CD4-positive, alpha-beta memory T cell (primary cell): Measurements from ENCODE around the gene SCN8A. TPM values are rescaled to one million over a fixed set of nuclear protein-coding genes. Genes with fewer than 3 reads are reported as not detected.

ENCODE experiments used
- CTCF ChIA-PET: fragments of 350-600 bp; sonication (Branson Sonifier 250); formaldehyde crosslinking; loops from one replicate; lab custom pipeline; 2021; ENCODE audit warnings: inconsistent platforms; ENCODE audit not compliant: partially characterized antibody; lab: Charles Lee
- POLR2A ChIA-PET: fragments of 350-600 bp; sonication (Branson Sonifier 250); formaldehyde crosslinking; loops from one replicate; lab custom pipeline; 2021; ENCODE audit not compliant: partially characterized antibody; lab: Charles Lee
- DNase-seq, 5 donors: peaks; one replicate each; pipeline versions ENCODE4 v3.0.0 to v3.0.0-alpha.2; 2020 to 2022; ENCODE audit warnings: mixed read lengths in 1 of 5
- H3K27ac ChIP-seq: one replicate; pipeline ENCODE4 v1.7.0; 2013; ENCODE audit warnings: low read depth, low read length
- H3K27me3 ChIP-seq: 2 replicates; pipeline ENCODE4 v1.7.0; 2013; ENCODE audit warnings: mild to moderate bottlenecking, low read length, moderate library complexity; ENCODE audit not compliant: insufficient read depth
- H3K36me3 ChIP-seq: 2 replicates; pipeline ENCODE4 v1.7.0; 2013; ENCODE audit warnings: mild to moderate bottlenecking, low read length, moderate library complexity; ENCODE audit not compliant: insufficient read depth
- H3K4me1 ChIP-seq: 2 replicates; pipeline ENCODE4 v1.7.0; 2013; ENCODE audit warnings: mild to moderate bottlenecking, low read length, moderate library complexity; ENCODE audit not compliant: insufficient read depth
- H3K4me3 ChIP-seq, 2 donors: one replicate each; pipeline ENCODE4 v1.7.0; 2013; ENCODE audit warnings: low read length in 2 of 2, mild to moderate bottlenecking in 1 of 2
- H3K9me3 ChIP-seq, 2 donors: one replicate each; pipeline ENCODE4 v1.7.0; 2013; ENCODE audit warnings: low read length in 2 of 2, control low read depth in 1 of 2; ENCODE audit not compliant: control insufficient read depth in 1 of 2
- H3K27ac Mint-ChIP-seq, 7 donors: one replicate each; pipeline ENCODE4 v1.8.0; 2020 to 2021; ENCODE audit warnings: mixed read lengths in 7 of 7, mild to moderate bottlenecking in 6 of 7, inconsistent platforms in 3 of 7, moderate library complexity in 3 of 7
- H3K27me3 Mint-ChIP-seq, 2 donors: one replicate each; pipeline ENCODE4 v1.8.0; 2020 to 2021; ENCODE audit warnings: mixed read lengths in 2 of 2
- H3K36me3 Mint-ChIP-seq, 2 donors: one replicate each; pipeline ENCODE4 v1.8.0; 2020 to 2021; ENCODE audit warnings: mixed read lengths in 2 of 2, inconsistent platforms in 1 of 2, mild to moderate bottlenecking in 1 of 2
- H3K4me1 Mint-ChIP-seq, 4 donors: one replicate each; pipeline ENCODE4 v1.8.0; 2020 to 2021; ENCODE audit warnings: mixed read lengths in 4 of 4, mild to moderate bottlenecking in 1 of 4
- H3K4me3 Mint-ChIP-seq, 8 donors: one replicate each; pipeline ENCODE4 v1.8.0; 2020 to 2021; ENCODE audit warnings: mixed read lengths in 8 of 8, mild to moderate bottlenecking in 7 of 8, moderate library complexity in 6 of 8, inconsistent platforms in 3 of 8
- H3K9me3 Mint-ChIP-seq, 8 donors: one replicate each; pipeline ENCODE4 v1.8.0; 2020 to 2021; ENCODE audit warnings: mixed read lengths in 8 of 8, mild to moderate bottlenecking in 5 of 8, inconsistent platforms in 3 of 8, moderate library complexity in 1 of 8
- intact Hi-C: fragments of 100-400 bp; cut with micrococcal nuclease; formaldehyde crosslinking; loops from one replicate; pipeline ENCODE4 v1.15.1; 2023
- polyA plus RNA-seq, 2 donors: library from polyadenylated mRNA; unstranded; fragments of 300-500 nt; fragmentation: Illumina TruSeq; gene quantifications; one replicate each; pipeline ENCODE4 v1.2.3, GENCODE V29; 2021
- total RNA-seq, 2 experiments: library from RNA; stranded (reverse); gene quantifications; one replicate each; pipeline ENCODE4 v1.2.3, GENCODE V29; 2021

SCN8A gene
- total and polyA plus RNA-seq, 4 experiments from 2014 or later = 0.04 to 1.00 (median 0.24) TPM

DNA sequence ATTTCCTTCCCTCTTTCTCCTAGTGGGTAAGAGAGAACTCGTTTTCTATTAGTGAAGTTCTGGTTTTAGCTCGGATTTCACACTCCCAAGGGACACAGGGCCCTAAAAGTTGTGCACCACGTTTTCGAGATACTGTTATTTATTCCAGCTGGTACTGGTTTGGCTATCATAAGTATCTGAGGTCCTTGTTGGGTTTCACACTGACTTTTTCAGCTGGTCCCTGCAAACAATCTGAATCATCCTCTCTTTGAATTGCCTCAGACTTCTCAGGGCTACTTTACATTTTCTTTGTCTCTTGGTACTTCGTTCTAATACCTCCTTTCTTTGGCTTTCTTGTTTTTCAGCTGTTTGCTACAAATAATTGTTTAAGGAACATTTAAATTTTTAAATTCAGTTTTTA, 75.7 kb downstream of the SCN8A start:
- peaks cover 10% of the 10 kb centered on the region for H3K4me1 ChIP-seq
- H3K4me3 ChIP-seq = no peak overlapping the region
- intact Hi-C loops = no loop called here
- ChIA-PET POLR2A (no interaction called here), CTCF (no interaction called here)
- DNase-seq = no peak
- H3K4me1 Mint-ChIP-seq = peaks cover 5 to 7% (median 6%) of the 10 kb centered on the region in 4 donors
- H3K27me3 Mint-ChIP-seq = peaks cover 1 to 4% of the 10 kb centered on the region in 2 donors
- no peaks in the 10 kb centered on the region for H3K36me3 Mint-ChIP-seq
- no peak overlapping the region for H3K27ac Mint-ChIP-seq
- no peaks in the 10 kb centered on the region for H3K36me3 ChIP-seq
- H3K4me3 Mint-ChIP-seq = no peak overlapping the region
- H3K27me3 ChIP-seq = no peaks in the 10 kb centered on the region
- no peaks in the 10 kb centered on the region for H3K9me3 Mint-ChIP-seq
- no peaks in the 10 kb centered on the region for H3K9me3 ChIP-seq
- no peak overlapping the region for H3K27ac ChIP-seq

DNA sequence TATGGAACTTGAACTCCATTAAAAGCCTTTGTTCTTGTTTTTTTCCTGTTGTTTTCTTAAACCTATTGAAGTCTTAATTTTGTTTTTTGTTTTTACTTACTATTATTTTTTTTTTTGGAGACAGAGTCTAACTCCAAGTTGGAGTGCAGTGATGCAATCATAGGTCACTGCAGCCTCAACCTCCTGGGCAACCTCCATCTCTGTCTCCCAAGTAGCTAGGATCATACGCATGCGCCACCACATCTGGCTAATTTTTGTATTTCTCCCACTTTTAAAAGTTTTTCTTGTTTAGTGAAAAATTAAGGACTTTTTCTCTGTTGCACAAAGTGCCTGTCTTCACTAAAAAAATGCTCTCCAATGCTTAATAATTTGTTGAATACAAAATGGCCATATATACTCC, 76.2 kb downstream of the SCN8A start:
- Histone ChIP-seq H3K27ac (no peak overlapping the region), H3K27me3 (no peaks in the 10 kb centered on the region), H3K4me3 (no peak overlapping the region), H3K9me3 (no peaks in the 10 kb centered on the region), H3K36me3 (no peaks in the 10 kb centered on the region), H3K4me1 (peaks cover 10% of the 10 kb centered on the region)
- intact Hi-C loops = no loop called here
- DNase-seq = no peak
- ChIA-PET POLR2A (no interaction called here), CTCF (no interaction called here)
- peaks cover 2 to 3% of the 10 kb centered on the region in 2 donors for H3K27me3 Mint-ChIP-seq
- H3K4me1 Mint-ChIP-seq = peaks cover 5 to 7% (median 6%) of the 10 kb centered on the region in 4 donors
- H3K36me3 Mint-ChIP-seq = no peaks in the 10 kb centered on the region
- H3K27ac Mint-ChIP-seq = no peak overlapping the region
- H3K4me3 Mint-ChIP-seq = no peak overlapping the region
- H3K9me3 Mint-ChIP-seq = no peaks in the 10 kb centered on the region

DNA sequence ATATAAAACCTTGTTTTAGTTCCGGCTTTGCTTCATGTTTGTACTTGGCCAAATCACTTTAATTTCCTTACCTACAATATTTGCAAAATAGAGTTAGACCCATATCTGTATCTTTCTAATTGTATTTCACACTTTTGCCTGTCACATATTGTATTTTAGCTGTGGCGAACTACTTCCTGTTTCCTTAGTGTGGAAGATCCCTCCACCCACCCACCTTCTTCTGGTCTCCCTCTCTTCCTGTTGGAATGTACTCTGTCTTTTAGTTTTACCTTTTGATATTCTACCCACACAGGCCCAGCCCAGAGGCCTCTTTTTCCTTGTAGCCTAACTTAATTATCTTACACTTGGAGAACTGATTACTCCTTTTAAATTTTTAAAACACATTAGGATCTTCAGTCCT, 78.2 kb downstream of the SCN8A start:
- Mint-ChIP-seq H3K9me3 (no peaks in the 10 kb centered on the region), H3K4me3 (no peak overlapping the region), H3K27me3 (peaks cover 2 to 3% of the 10 kb centered on the region in 2 donors), H3K36me3 (no peaks in the 10 kb centered on the region), H3K4me1 (peaks cover 5 to 7% (median 6%) of the 10 kb centered on the region in 4 donors), H3K27ac (no peak overlapping the region)
- no peak for DNase-seq
- Histone ChIP-seq H3K27me3 (no peaks in the 10 kb centered on the region), H3K36me3 (no peaks in the 10 kb centered on the region), H3K9me3 (no peaks in the 10 kb centered on the region), H3K4me1 (peaks cover 10% of the 10 kb centered on the region), H3K27ac (no peak overlapping the region), H3K4me3 (no peak overlapping the region)
- intact Hi-C loops = no loop called here
- ChIA-PET POLR2A (no interaction called here), CTCF (interaction anchor here (0.9 kb wide), 1 partner anchor 10 kb away, joined by 3 read pairs; no protein-coding TSS in a partner anchor)

DNA sequence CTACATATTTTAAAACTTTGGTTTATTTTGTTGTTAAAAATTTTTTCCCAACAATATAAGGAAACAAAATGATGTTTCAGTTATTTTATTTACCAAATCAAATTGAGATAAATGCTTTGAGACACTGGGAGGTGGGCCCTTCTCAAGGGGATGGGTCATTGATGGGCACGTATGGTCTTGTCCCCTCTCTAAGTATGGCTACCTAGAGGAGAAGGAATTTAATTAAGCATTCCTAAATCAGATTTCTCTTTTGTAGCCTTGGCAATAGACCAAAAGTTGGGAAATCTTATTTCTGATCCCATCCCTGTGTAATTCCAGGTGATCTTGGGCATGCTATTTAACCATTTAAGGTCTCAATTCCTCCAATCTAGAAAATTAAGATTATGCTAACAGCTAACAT, 79.0 kb downstream of the SCN8A start:
- no peak overlapping the region for H3K27ac ChIP-seq
- no peak overlapping the region for H3K4me3 Mint-ChIP-seq
- H3K4me3 ChIP-seq = no peak overlapping the region
- H3K27me3 ChIP-seq = no peaks in the 10 kb centered on the region
- no peak for DNase-seq
- no peak overlapping the region for H3K27ac Mint-ChIP-seq
- H3K9me3 ChIP-seq = no peaks in the 10 kb centered on the region
- ChIA-PET POLR2A (no interaction called here), CTCF (interaction anchor here (1.0 kb wide), 1 partner anchor 9 kb away, joined by 3 read pairs; no protein-coding TSS in a partner anchor)
- H3K36me3 ChIP-seq = no peaks in the 10 kb centered on the region
- peaks cover 3 to 4% of the 10 kb centered on the region in 2 donors for H3K27me3 Mint-ChIP-seq
- intact Hi-C loops = no loop called here
- peaks cover 10% of the 10 kb centered on the region for H3K4me1 ChIP-seq
- H3K36me3 Mint-ChIP-seq = no peaks in the 10 kb centered on the region
- H3K9me3 Mint-ChIP-seq = no peaks in the 10 kb centered on the region
- peaks cover 5 to 8% (median 6%) of the 10 kb centered on the region in 4 donors for H3K4me1 Mint-ChIP-seq

DNA sequence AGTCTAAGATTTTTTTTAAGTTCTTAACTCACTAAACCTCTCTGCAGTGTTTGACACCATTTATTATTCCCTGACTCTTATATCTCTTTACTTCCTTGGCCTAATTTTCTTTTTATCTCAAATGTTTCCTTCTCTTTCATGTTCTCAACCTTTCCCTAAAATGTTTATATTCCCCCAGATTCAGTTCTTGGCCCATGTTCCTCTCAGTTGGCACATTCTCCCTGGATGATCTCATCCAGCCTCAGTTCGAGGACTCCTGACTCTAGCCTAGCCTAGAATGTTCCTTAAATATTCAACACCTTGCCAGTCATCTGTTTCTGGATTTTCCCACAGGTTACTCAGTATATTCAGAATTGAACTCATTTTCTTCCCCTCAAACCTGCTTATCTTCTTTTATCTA, 81.3 kb downstream of the SCN8A start:
- Histone ChIP-seq H3K9me3 (no peaks in the 10 kb centered on the region), H3K4me3 (no peak overlapping the region), H3K27me3 (no peaks in the 10 kb centered on the region), H3K36me3 (no peaks in the 10 kb centered on the region), H3K4me1 (peaks cover 10% of the 10 kb centered on the region), H3K27ac (no peak overlapping the region)
- no peak for DNase-seq
- H3K4me3 Mint-ChIP-seq = no peak overlapping the region
- H3K9me3 Mint-ChIP-seq = no peaks in the 10 kb centered on the region
- no peak overlapping the region for H3K27ac Mint-ChIP-seq
- ChIA-PET CTCF (no interaction called here), POLR2A (no interaction called here)
- intact Hi-C loops = no loop called here
- H3K27me3 Mint-ChIP-seq = peaks cover 3 to 5% of the 10 kb centered on the region in 2 donors
- H3K4me1 Mint-ChIP-seq = peaks cover 5 to 9% (median 7%) of the 10 kb centered on the region in 4 donors
- H3K36me3 Mint-ChIP-seq = no peaks in the 10 kb centered on the region

DNA sequence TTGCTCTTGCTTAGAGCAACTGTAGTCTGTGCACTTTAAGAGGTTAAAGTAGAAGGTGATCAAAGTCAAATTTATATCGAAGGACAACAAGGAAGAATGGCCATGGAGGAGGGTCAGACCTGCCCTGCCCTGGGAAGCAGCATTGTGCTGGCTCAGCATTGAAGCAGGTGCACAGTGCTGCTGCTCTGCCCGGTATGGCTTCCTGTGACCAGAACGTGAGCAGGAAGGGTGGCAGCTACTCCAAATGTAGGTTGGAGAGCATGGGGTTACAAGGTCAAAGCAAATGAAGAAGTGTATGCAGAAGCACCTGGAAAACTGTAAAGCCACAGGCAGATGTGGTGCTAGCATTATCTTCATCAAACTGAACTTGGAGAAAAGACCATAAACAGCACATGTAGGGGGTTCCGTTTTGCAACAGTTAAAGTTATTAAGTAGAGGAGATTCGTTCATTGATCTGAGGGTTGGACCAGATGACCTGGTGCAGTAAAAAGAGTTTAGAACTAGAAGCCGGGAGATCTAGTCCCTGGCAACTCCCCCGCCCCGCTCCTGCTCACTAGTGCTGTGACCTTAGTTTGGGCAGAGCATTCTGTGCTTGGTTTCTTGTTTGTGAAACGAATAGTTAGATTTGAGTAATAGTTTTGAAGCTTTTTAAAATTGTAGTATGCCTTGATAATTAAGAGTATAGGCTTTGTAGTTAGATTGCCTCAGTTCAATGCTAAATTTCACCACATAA, 84.2 kb downstream of the SCN8A start:
- peaks cover 0 to 3% (median 1%) of the 10 kb centered on the region in 4 donors for H3K4me1 Mint-ChIP-seq
- CTCF ChIA-PET = no interaction called here
- Histone ChIP-seq H3K4me1 (no peaks in the 10 kb centered on the region), H3K27ac (no peak overlapping the region), H3K27me3 (no peaks in the 10 kb centered on the region), H3K36me3 (no peaks in the 10 kb centered on the region), H3K9me3 (no peaks in the 10 kb centered on the region), H3K4me3 (no peak overlapping the region)
- intact Hi-C loops = no loop called here
- POLR2A ChIA-PET = no interaction called here
- H3K27ac Mint-ChIP-seq = no peak overlapping the region
- no peak for DNase-seq
- H3K4me3 Mint-ChIP-seq = no peak overlapping the region
- H3K27me3 Mint-ChIP-seq = peaks cover 6 to 16% of the 10 kb centered on the region in 2 donors
- no peaks in the 10 kb centered on the region for H3K36me3 Mint-ChIP-seq
- no peaks in the 10 kb centered on the region for H3K9me3 Mint-ChIP-seq

DNA sequence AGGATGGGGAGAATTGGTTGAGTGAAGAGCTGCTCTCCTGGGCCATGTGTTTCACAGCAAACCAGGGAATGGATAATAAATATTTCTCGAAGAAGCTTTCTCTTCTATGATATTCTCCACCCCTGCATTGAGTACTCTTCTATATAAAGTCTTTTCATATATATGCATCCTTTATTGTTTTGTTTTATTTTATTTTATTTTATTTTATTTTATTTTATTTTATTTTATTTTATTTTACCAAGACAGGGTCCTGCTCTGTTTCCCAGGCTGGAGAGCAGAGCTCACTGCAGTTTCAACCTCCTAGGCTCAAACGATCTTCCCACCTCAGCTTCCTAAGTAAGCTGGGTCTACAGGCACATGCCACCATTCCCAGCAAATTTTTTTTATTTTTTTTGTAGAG, 85.8 kb downstream of the SCN8A start:
- ChIA-PET CTCF (no interaction called here), POLR2A (no interaction called here)
- Histone ChIP-seq H3K27ac (no peak overlapping the region), H3K4me1 (no peaks in the 10 kb centered on the region), H3K27me3 (no peaks in the 10 kb centered on the region), H3K36me3 (no peaks in the 10 kb centered on the region), H3K4me3 (no peak overlapping the region), H3K9me3 (no peaks in the 10 kb centered on the region)
- DNase-seq = no peak
- H3K27ac Mint-ChIP-seq = no peak overlapping the region
- intact Hi-C loops = no loop called here
- peaks cover 8 to 25% of the 10 kb centered on the region in 2 donors for H3K27me3 Mint-ChIP-seq
- no peaks in the 10 kb centered on the region for H3K9me3 Mint-ChIP-seq
- no peak overlapping the region for H3K4me3 Mint-ChIP-seq
- H3K36me3 Mint-ChIP-seq = no peaks in the 10 kb centered on the region
- peaks cover 0 to 3% (median 1%) of the 10 kb centered on the region in 4 donors for H3K4me1 Mint-ChIP-seq
